Measurements from ENCODE around the gene TTC4.

- TF ChIP-seq CTCF (conservative IDR thresholded peaks at IDR 0.05; ENCODE audit: low read length) (no peak), EZH2phosphoT487 (IDR thresholded peaks at IDR 0.05; ENCODE audit: borderline replicate concordance, low read depth, low read length) (no peak)
Observed at GRCh38 chr1:54703471-54703870, 12.2 kb upstream of the TTC4 start.

Measured in OCI-LY7 (cell line).